HL-60 (cell line): Measurements from ENCODE around the gene DESI1.

Experiments
- DNase-seq, 2 experiments: peaks; one replicate each; pipeline ENCODE4 v3.0.0-alpha.2; 2010 to 2020; ENCODE audit warnings: low read depth in 1 of 2, low spot score in 1 of 2
- H3K27ac ChIP-seq: fragments of 250-450 bp; sonication (Bioruptor Pico); replicated peaks from 2 replicates; pipeline ENCODE4 v1.5.1; 2020; ENCODE audit warnings: mild to moderate bottlenecking, moderate library complexity
- H3K27me3 ChIP-seq: fragments of 250-450 bp; sonication (Bioruptor Pico); 2 replicates; pipeline ENCODE4 v1.5.1; 2021; ENCODE audit warnings: mild to moderate bottlenecking, moderate library complexity; ENCODE audit not compliant: insufficient read depth, poor library complexity, severe bottlenecking
- H3K4me3 ChIP-seq: replicated peaks from 2 replicates; pipeline ENCODE4 v1.5.1; 2011; ENCODE audit warnings: mild to moderate bottlenecking, control low read depth, low read length; ENCODE audit not compliant: insufficient read depth
- CTCF ChIP-seq: IDR thresholded peaks from one replicate; pipeline ENCODE4 v1.5.1; 2011; ENCODE audit warnings: low read length, control low read depth, inconsistent platforms; ENCODE audit not compliant: insufficient read depth
- GABPA ChIP-seq: IDR thresholded peaks from 2 replicates; pipeline ENCODE4 v1.6.1; 2012; ENCODE audit warnings: low read depth
- POLR2AphosphoS5 ChIP-seq: IDR thresholded peaks from 2 replicates; pipeline ENCODE4 v1.6.1; 2012; ENCODE audit warnings: low read depth
- REST ChIP-seq: IDR thresholded peaks from 2 replicates; pipeline ENCODE4 v1.6.1; 2012; ENCODE audit warnings: low read depth; ENCODE audit not compliant: insufficient replicate concordance
- SPI1 ChIP-seq: IDR thresholded peaks from 2 replicates; pipeline ENCODE4 v1.6.1; 2012; ENCODE audit warnings: low read depth, mild to moderate bottlenecking, borderline replicate concordance

Gene DESI1

GRCh38 chr22:41619979-41620588, 759 bp downstream of the DESI1 start:
- peak in 1 of 2 experiments; percentile 47 for DNase-seq
- Histone ChIP-seq H3K4me3 (peak overlapping the region; percentile 72), H3K27me3 (no peaks in the 10 kb centered on the region), H3K27ac (peak overlapping the region; percentile 94)
- no peak for TF ChIP-seq GABPA
- no peak for TF ChIP-seq SPI1
- no peak for TF ChIP-seq POLR2AphosphoS5
- TF ChIP-seq REST, result no peak
- no peak for TF ChIP-seq CTCF

GRCh38 chr22:41613456-41613855, 7.4 kb downstream of the DESI1 start:
- Histone ChIP-seq H3K27ac (no peak overlapping the region), H3K4me3 (no peak overlapping the region), H3K27me3 (no peaks in the 10 kb centered on the region)
- TF ChIP-seq GABPA (no peak), CTCF (no peak), SPI1 (no peak), REST (no peak), POLR2AphosphoS5 (no peak)
- no peak for DNase-seq

GRCh38 chr22:41612603-41613306, 8.1 kb downstream of the DESI1 start:
- H3K4me3 ChIP-seq, result no peak overlapping the region
- TF ChIP-seq POLR2AphosphoS5 (no peak), SPI1 (no peak), REST (no peak), GABPA (no peak), CTCF (no peak)
- no peak for DNase-seq
- no peaks in the 10 kb centered on the region for H3K27me3 ChIP-seq
- no peak overlapping the region for H3K27ac ChIP-seq
